GM12892 (cell line): Measurements from ENCODE around the gene SLC32A1.

Experiments used
- POLR2A ChIP-seq: IDR thresholded peaks from 2 replicates; pipeline ENCODE4 v1.6.1; 2011; ENCODE audit warnings: low read depth, low read length, control low read depth
- POLR2AphosphoS5 ChIP-seq: IDR thresholded peaks from 2 replicates; pipeline ENCODE4 v1.6.1; 2011; ENCODE audit warnings: low read depth, low read length, control low read depth
- TAF1 ChIP-seq: IDR thresholded peaks from 2 replicates; pipeline ENCODE4 v1.6.1; 2011; ENCODE audit warnings: low read depth, mild to moderate bottlenecking, control low read depth, low read length, borderline replicate concordance

DNA sequence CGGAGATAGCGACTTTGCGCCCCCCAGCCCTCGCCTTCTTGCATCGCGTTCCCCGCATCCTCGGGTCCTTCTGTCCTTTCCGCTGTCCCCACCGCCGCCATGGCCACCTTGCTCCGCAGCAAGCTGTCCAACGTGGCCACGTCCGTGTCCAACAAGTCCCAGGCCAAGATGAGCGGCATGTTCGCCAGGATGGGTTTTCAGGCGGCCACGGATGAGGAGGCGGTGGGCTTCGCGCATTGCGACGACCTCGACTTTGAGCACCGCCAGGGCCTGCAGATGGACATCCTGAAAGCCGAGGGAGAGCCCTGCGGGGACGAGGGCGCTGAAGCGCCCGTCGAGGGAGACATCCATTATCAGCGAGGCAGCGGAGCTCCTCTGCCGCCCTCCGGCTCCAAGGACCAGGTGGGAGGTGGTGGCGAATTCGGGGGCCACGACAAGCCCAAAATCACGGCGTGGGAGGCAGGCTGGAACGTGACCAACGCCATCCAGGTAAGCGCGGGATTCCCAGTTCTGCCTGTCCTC lies 401 bp downstream of the SLC32A1 start:
- TF ChIP-seq POLR2AphosphoS5 (no peak), TAF1 (no peak), POLR2A (no peak)
